Stimulated activated CD8-positive, alpha-beta memory T cell treated with anti-CD3 and anti-CD28 coated beads, Interleukin-15, amount 100 ng/mL, for 4 hours (primary cell): ENCODE measurements around the gene OR1I1.

ENCODE experiments used
- DNase-seq, 2 donors: peaks; one replicate each; pipeline ENCODE4 v3.0.0-alpha.2; 2020; ENCODE audit warnings: low read depth in 2 of 2

Gene OR1I1

DNA sequence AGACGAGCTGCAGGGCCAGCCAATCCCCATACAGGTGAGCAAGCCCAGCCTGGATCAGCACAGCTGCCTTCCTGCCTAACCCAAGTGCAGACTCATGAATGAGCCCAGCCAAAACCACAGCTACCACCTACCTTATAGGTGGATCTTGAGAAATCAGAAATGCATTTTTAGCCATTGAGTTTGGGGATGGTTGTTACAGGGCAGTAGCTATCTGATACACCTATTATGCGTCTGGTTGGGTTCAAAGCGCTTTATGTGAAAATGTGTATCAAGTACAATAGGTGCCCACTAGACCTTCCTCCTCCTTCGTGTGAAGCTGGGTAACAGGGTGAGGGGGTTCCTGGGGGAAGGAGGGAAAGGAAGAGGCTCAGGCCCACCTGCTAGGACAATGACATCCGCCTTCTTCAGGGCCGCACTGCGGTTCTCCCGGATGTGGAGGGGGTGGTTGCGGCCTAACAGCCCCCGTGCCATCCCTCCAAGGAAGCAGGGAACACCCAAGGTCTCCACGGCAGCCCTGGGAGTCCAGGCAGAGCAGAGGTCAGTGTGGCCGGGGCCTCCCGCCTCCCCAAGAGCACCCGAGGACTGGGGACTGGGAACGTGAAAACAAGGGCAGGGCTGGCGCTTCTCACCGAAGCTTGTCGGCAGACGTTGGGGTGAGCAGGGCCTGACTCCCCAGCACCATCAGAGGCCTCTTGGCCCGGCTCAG, 36.9 kb downstream of the OR1I1 start:
- no peak for DNase-seq

GRCh38 chr19:15120135-15121026, 38.4 kb downstream of the OR1I1 start:
- DNase-seq, result no peak

DNA sequence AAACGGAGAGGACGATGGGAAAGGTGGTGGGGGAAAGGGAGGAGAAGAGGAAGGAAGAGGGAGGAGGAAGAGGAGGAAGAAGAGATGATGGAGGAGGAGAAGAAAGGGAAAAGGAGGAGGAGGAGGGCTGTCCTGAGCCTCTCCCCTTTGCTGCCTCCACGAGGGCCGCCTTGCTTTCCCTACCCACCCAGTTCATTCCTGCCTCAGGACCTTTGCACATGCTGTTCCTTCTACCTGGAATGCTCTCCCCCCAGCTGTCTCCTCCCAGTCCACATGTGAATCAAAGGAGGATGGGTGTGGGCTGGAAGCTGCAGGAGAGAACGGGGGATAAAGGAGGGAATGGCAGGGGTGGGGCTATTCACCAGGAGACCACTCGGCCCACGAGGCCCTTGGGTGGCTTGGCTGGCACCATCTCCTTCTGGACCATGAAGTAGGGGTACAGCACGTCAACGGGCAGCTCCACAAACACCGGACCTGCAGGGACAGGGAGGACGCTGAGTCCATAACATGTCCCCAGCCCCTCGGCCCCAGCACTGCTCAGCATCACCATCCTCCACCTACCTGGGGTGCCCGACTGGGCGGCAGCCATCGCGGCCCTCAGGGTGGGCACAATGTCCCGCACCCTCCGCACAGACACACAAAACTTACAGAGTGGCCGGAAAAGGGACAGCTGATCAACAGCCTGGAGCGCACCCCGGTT, 40.5 kb downstream of the OR1I1 start:
- no peak for DNase-seq

GRCh38 chr19:15123031-15123890, 41.2 kb downstream of the OR1I1 start:
- no peak for DNase-seq

DNA sequence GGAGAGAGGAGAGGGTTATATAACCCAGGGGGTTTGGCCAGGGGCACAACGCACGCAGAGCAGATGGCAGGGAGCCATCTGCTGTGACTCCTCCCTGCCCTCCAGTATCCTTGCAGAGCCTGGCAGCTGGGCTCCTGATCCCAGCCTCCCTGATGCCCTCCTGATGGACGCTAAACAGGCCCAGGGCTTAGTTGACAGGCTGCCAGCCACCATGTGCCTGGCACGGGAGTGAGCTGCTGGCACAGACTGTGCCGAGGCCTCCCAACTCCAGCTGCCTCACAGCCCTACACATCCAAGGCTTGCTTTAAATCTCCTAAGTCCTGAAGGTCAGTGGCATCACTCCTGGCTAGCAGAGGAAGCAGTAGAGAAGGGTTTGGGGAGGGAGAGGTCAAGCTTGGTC, 41.9 kb downstream of the OR1I1 start:
- DNase-seq, result no peak

DNA sequence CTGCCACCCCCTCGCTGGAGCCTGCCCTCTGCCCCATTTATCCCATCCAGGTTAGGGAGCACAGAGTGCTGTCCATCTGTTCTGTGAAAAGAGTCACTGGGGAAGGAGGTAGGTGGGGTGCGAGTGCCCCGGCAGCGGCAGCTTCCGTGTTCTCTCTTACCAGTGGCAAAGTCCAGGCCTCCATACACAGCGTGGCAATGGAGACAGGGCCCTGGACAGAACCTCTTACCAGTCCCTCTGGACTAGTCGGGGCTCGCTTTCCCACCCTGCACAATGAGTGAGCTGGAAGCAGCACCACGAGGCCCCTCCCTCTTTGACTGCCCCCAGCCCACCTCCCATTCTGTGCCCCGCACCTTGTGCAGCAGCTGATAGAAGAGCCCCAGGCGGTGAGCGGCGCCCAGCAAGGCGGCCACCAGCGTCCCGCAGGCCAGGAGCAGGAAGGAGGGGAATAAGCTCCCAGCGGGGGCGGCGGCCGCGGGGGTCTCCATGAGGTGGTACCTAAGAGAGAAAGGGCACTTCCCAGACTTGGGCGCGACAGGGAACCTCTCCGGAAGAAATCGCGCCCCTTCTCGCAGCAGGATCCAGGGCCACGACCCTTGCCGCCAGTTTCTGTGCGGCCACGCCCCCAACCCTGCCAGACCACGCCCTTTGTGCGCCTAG, 42.7 kb downstream of the OR1I1 start:
- no peak for DNase-seq

DNA sequence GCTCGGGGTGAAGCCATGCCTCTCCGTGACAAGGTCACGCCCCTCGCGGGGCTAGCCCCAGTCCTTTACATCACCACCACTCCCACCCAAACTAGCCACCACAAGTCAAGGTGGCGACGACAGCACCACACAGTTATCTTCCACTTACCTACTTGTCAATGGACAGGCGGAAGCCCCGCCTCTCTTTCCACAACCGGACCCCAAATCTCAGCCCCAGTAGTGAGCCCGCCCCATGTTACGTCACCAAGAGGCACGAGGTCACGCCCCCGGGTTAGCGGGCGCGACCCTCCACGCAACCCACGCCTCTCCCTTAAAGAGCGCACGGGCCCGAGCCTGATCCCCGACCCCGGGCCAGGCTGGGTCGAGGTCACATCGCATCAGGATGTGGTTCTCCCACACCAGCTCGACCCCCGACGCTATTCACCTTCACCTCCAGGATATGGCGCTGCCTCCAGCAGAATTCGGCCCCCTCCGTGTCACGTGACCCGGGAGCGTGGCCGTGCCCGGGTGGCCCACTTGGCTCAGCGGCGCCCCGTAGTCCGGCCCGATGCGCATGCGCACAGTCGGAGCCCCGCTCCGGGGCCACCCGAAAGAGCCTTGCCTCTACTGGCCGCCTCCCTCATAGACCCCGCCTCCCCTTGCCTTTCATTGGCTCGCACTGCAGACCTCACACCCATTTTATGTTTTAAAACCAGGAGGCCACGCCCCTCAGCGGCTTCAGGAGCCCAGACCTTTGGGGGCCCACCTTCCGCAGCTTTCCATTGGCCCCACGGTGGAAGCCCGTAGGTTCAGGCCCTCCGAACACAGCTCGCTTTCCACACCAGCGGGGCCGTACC, 43.4 kb downstream of the OR1I1 start:
- peak; percentile 95 for DNase-seq

- no peak for DNase-seq
These were observed 44.3 kb downstream of the OR1I1 start for GRCh38 chr19:15126131-15126910.

DNA sequence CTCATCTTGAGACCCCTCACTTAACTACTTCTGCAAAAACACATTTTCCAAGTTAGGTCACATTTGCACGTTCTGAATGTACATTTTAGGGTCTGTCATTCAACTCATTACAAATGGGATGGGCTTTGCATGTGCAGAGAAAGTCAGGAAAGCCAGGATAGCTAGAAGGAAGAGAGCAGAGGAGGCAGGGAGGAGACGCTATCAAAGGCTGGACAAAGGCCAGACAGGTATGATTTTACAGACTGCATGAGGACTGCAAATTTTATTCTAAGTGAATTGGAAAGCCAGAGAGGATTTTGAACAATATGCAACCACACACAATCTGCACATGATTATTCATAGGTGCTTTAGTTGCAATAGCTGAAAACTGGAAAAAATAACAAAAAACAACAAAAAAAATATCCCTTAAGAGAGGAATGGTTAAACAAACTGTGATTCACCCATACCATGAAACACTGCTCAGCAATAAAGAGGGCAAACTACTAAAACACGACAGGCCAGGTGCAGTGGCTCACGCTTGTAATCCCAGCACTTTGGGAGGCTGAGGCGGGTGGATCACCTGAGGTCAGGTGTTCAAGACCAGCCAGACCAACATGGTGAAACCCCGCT, 46.3 kb downstream of the OR1I1 start:
- DNase-seq, result no peak

- DNase-seq, result peak in 1 of 2 donors; percentile 38
These were observed 48.0 kb downstream of the OR1I1 start for GRCh38 chr19:15129856-15130585.

DNA sequence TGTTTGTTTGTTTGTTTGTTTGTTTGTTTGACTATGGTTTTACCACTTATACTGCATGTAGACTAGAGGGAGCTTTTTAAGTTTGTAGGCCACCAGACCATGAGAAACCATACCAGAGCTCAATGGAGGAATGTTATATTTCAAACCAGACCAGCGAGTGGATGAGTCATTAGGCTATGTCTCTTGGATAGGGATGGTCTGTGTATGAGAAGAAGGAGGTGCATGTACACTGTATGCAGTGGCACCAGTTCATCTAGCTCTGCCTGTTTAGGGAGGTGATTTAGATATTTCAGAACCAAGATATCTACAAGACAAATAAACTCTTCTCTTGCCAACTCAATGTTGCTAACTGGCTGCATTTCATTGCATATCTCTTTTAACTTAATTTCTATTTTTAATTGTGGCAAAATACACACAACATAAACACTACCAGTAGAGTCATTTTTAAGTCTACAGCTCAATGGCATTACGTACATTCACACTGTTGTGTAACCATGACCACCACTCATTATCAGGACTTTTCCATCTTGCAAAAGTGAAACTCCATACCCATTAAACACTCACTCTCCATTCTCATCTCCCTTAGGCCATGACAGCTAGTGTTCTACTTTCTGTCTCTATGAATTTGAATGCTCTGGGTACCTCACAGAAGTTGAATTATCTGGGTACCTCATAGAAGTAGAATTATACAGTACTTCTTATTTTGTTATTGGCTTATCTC, 54.4 kb downstream of the OR1I1 start:
- DNase-seq, result no peak

- DNase-seq, result no peak
These were observed 55.8 kb downstream of the OR1I1 start for GRCh38 chr19:15137777-15138176.

DNA sequence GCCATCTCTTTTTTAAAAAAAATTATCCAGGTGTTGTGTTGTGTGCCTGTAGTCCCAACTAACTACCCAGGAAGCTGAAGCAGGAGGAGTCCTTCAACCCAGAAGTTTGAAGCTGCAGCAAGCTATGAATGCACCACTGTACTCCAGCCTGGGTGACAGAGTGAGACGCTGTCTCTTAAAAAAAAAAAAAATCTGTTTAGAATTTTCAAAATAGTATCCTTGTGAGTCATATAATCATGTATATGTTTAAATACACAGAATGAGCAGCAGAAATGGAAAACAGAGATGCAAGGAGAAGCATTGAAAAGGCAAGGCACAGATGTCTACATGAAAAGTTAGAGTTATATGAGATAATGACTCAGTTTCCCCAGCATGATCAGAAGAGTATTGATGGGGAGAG, 56.4 kb downstream of the OR1I1 start:
- DNase-seq, result no peak

DNA sequence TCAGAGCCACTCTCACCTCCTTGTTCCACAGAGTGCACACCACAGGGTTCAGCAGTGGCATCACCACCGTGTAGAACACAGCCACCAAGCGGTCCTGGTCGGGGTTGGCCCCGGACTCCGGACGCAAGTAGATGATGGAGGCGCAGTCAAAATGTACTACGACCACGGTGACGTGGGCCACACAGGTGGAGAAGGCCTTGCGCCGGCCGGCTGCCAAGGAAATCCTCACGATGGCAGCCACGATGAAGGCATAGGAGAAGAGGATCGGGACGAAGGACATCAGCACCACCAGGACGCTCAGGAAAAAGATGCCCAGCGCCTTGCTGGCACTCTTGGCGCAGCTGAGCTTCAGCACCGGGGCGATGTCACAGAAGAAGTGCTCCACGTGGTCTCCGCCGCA, 59.1 kb downstream of the OR1I1 start:
- DNase-seq, result no peak

- DNase-seq, result no peak
These were observed 60.3 kb downstream of the OR1I1 start for GRCh38 chr19:15142313-15142712.
